Measurements from ENCODE around the gene ITGB1.
"Not testable (repeated sequence)": the region's sequence is repeated elsewhere in the genome, so short reads cannot be mapped to it uniquely, and the experiment has no call there.

The ITGB1 gene

DNA sequence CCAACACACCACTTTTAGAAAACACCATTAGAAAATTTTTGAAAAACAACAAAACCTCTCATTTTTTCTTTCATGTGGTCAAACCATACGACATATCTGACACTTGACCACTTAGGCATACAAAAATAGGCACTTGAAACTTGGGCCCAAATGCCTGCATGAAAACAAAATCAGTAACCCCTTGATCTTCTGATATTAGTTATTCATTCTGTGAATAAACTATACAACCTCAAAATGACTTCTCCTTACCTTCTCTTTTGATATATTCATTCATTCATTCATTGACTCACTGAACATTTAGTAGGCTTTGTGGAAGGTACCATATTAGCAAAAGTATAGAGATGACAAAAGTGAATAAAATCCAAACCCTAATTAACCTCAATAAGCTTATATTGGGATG is 26.4 kb downstream of the ITGB1 start:
- DNase-seq, result no peak

DNA sequence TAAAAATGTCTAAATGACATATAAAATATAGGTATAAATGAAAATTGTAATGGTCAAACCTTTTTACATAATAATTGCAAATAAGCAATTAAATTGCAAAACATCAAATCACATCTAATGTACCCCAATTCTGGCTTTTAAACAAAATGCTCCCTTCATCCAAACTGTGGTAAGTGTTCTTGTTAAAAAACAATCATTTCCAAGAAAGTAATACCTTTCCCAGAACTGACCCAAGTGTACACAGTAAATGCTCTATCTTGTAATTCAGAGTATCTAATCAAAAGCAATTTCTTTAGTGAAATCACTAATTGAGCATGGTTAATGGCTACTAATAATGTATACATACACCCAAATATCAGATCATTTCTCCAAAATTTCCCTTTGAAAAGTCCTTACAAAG is 28.0 kb downstream of the ITGB1 start:
- no peak for DNase-seq

DNA sequence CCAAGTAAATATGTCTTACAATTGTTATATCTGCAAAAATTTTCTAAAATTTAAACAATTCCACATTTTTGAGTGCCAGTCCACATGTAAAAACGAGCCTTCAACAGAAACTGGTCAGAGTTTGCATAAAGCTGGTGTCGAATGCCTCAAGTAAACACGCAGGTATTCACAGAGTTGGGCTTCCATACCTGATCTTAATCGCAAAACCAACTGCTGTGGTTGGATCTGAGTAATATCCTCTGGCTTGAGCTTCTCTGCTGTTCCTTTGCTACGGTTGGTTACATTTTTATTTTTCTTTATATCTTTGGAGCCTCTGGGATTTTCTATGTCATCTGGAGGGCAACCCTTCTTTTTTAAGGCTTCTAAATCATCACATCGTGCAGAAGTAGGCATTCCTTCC is 28.4 kb downstream of the ITGB1 start:
- no peak for DNase-seq

DNA sequence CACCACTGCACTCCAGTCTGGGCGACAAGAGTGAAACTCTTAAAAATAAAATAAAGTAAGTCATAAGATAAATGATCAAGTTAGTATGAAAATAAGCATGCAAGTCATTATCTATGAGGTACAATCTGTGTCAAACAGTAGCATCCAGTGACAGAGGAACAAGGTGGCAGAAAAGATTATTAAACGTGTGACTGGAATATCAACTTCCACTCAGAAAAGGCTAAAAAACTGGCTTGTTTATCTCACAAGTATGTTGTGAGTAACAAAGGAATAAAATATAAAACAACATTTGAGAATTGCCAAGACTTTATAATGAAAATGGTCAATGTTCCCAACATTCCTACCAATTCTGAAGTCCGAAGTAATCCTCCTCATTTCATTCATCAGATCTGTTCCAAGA is 30.3 kb downstream of the ITGB1 start:
- DNase-seq, result no peak

DNA sequence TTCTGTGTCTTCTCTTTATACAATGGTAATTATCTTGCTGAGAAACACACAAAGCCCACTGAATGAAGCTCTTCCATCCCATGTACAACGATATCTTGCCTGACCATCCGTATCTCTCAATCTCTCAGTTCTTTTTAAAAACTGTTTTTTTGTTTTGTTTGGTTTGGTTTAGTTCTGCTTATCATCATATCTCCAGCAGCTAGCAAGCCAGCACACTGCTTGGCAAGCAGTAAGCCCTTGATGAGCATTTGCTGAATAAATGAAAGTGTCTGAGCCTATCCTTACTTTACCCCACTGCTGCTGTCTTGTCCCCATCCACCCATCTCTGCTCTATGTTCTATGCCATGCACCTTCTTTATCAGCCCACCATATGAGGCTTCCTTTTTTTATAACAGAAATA is 34.2 kb downstream of the ITGB1 start:
- no peak for DNase-seq

DNA sequence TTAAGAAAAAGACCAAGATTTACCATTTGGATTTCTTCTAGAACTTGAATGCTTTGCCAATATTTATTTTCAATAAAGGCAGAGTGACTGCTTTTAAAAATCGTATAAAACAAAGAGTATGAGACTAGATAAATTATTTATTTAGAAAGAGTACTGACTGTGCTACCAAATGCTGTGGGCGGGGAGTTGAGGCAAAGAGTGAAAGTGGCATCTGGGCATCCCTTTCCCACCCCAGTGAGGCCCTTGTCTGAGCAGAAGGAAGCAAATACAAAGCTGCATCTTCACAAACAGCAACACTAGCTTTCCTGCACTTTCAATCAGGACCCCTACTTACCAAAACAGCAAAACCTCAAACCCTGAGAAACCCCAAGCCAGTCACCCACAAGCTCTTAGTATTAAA is 34.9 kb downstream of the ITGB1 start:
- DNase-seq, result no peak

DNA sequence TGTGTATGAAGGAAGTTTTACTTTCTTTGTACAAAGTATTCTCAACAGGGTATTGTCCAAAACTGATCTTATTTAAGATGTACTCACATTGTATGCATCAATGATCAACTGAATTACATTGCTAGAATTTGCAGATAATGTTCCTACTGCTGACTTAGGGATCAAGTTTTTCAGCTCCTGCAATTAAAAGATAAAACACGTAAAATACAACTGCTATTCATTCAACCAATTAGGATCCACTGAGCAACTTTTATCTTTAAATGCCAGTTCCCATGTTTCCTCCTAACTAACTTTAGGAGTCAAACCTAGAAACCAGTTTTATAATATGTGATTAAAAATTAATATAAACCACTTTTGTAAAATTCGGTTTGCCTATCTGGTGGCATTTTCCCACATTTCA is 35.9 kb downstream of the ITGB1 start:
- no peak for DNase-seq

DNA sequence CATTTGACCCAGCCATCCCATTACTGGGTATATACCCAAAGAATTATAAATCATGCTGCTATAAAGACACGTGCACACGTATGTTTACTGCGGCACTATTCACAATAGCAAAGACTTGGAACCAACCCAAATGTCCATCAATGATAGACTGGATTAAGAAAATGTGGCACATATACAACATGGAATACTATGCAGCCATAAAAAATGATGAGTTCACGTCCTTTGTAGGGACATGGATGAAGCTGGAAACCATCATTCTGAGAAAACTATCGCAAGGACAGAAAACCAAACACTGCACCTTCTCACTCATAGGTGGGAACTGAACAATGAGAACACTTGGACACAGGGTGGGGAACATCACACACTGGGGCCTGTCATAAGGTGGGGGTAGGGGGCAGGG is 40.2 kb downstream of the ITGB1 start:
- not testable (repeated sequence) for DNase-seq

DNA sequence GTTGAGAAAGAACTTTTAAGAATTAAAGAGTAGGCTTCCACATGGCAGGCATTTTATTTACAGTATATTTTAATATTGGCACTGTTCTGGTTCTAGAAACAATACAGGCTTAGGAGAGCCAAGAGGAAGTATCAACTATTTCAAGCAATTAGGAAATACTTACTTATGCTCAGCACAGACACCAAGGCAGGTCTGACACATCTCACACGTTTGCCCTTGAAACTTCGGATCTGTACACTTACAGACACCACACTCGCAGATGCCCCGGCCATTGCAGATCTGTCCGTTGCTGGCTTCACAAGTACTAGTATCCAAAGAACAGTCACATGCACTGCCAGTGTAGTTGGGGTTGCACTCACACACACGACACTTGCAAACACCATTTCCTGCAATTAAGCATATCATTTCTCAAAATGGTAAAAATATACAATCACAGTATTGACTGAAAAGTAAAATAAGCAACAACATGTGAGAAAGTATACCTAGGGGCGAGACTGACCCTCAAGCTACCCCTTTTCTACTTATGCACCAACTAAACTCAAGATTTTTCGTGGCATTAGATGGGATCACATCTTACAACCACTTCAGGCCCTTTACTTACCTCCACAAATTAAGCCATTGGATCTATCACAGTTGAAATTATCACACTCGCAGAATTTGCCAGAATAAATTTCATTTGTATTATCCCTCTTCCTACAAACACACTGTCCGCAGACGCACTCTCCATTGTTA is 46.6 kb downstream of the ITGB1 start:
- no peak for DNase-seq

DNA sequence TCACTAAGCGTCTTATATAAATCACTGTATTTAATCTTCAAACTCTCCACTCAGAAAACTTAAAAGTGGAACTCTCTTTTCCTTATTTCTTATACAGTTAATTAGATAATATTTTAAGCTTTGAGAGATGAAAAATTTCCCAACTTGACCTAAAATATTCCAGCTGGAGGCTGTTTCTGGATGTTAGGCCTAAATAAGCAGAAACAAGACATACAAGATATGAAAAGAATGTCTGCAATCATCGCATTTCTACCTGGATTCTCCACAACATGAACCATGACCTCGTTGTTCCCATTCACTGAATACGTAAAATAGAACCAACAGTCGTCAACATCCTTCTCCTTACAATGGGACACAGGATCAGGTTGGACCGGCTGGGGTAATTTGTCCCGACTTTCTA is 48.1 kb downstream of the ITGB1 start:
- DNase-seq, result not testable (repeated sequence)

DNA sequence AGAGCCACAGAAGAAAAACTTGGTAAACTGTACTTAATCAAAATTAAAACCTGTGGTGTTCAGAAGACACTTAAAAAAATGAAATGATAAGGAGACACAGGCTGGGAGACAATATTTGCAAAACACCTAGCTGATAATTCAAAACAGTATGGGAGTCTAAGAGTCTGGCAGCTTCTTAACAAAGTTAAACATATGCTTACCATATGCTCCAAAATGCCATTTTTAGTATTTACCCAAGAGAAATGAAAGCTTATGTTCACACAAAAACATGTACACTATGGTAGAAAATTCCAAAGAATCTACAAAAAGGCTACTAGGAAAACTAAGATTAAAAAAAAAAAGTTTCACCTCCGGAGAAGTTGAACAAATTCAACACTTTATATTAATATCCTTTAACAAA is 48.6 kb downstream of the ITGB1 start:
- DNase-seq, result no peak

DNA sequence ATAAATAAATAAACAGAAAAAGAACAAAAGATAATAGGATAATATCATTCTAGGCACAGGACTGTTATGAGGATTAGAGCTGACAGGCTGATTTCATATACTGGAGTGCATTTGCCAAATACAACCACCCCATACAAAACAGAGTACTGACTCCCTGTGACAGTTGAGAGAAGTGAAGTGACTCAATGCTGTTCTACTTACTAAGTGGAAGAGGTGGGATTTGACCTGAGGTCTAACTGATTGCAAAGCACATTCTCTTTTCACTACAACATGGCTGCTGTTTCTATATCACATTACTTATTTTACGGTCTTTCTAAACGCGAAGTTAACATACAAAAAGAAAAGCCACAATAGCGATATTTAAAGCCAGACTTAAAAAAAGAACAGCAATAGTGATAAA is 51.4 kb downstream of the ITGB1 start:
- no peak for DNase-seq

DNA sequence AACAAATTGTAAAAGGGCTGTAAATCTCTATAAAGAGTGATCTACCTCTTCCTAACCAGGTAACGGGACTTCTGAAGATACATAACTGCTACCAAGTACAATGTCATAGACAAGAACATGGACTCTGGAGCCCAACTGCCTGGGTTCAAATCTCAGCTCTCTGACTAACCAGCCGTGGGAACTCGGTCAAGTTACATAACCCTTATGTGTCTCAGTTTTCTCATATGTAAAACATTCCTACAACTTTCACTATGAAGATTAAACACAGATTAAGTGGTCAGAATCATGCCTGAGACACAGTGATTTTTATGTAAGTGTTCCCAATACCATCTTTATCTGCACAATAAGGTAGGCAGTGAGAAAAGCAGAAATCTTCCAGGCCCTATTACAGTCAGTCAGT is 52.6 kb downstream of the ITGB1 start:
- DNase-seq, result no peak

DNA sequence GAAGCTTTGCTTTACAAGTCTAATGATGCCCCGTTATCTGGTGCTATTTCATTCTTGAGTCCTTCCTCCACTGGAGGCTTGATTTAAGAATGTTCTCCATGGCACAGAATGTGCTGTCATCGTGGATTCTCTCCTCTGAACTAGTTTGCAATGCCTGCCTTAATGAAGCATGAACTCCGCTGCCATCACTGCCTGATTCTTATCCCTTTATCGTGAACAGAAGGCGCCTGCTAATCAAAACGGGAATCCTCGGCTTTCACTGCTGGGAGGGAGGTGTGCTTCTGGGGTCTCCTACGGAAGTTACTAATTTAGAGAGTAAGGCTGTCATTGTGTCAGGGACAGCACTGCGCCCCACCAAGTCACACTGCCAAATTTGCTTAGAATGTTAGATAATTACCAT is 56.2 kb downstream of the ITGB1 start:
- no peak for DNase-seq

DNA sequence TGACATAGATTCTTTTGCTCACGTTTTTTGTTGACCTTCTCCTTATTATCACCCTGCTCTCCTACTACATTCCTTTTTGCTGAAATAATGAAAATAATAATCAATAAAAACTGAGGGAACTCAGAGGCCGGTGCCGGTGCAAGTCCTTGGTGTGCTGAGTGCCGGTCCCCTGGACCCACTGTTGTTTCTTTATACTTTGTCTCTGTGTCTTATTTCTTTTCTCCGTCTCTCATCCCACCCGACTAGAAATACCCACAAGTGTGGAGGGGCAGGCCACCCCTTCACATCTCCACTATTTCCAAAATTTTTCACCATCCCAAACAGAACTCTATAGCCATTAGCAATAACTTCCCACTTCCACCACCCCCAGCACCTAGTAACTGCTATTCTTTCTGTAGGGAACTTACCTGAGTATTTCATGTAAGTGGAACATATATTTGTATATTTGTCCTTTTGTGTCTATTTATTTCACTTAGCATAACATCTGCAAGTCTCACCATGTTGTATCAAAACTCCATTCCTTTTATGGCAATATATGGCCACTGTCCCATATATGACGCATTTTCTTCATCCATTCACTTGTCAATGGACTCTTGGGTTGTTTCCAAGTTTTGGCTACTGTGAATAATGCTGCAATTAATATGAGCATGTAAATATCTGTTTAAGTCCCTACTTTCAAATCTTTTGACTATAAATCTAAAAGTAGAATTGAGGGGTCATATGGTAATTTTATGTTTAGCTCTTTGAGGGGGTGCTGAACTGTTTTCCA is 62.6 kb downstream of the ITGB1 start:
- not testable (repeated sequence) for DNase-seq

DNA sequence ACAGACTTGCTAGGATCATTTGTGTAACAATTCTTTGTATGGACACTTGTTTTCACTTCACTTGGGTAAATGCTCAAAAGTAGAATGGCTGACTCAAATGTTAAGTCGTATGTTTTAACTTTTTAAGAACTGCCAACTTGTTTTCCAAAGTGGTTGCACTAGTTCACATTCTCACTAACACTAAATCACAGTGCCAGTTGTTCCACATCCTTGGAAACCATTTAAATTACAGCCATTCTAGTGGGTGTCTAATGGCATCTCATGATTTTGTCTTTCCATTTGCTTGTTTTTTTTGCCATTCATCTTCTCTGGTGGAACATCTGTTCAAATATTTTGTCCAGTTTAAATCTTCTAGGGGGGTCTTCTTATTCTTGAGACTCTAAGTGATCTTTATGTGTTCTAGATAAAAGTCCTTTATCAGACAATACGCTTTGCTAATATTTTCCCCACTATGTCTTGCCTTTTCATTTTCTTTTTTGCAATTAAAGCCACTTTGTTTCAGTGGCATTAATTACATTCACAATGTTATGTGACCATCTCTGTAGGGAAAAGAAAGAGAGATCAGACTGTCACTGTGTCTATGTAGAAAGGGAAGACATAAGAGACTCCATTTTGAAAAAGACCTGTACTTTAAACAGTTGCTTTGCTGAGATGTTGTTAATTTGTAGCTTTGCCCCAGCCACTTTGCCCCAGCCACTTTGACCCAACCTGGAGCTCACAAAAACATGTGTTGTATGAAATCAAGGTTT is 63.9 kb downstream of the ITGB1 start:
- DNase-seq, result no peak

DNA sequence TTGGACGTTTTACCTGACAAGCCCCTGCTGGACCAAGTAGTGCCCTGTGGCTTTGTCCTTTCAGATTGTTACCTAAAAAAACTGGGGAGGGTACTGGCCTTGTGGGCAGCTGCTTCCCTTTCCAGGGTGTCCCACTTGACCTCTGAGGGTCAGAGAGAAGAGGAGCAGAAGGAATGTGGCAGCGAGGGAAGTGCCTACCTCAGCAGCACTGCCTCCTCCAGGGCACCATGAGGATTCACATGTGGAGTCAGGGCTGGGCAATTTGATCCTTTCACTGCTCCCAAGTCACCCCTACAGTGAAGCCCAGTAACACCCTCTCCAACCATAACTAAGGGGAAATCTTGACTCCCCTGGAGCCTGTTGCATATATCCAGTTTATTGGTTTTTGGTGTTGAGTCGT is 64.6 kb downstream of the ITGB1 start:
- DNase-seq, result no peak

DNA sequence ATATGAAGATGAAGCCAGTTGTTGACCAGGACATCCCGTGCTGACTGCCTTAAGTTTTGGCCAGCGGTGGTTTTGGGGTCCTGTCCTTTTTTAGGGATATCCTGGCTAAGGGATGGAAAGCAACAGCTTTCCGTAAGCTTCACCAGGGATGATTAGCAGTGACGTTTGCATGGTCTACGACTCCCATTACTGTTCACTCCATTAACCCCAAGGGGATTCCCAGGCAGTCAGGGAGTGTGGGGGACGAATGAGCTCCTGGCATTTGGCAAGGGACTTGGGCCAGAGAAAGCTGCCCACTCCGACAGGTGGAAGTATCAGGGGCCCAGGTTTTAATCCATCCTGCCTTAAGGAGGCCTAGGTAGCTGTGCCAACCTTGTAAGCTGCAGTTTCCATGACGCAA is 66.8 kb downstream of the ITGB1 start:
- DNase-seq, result no peak

DNA sequence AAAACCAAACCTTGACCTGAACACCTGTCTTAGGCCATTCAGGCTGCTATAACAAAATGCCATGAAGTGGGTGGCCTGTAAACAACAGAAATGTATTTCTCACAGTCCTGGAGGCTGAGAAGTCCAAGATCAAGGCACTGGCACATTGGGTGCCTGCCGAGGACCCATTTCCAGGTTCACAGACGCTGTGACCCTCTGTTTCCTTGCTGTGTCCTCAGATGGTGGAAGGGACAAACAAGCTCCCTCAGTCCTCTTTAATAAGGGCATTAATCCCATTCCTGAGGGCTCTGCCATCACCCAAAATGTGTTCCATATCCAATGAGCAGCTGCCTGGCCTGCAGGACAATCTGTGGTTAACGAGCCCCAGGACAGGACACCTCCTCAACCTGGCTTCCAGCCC is 67.6 kb downstream of the ITGB1 start:
- no peak for DNase-seq

DNA sequence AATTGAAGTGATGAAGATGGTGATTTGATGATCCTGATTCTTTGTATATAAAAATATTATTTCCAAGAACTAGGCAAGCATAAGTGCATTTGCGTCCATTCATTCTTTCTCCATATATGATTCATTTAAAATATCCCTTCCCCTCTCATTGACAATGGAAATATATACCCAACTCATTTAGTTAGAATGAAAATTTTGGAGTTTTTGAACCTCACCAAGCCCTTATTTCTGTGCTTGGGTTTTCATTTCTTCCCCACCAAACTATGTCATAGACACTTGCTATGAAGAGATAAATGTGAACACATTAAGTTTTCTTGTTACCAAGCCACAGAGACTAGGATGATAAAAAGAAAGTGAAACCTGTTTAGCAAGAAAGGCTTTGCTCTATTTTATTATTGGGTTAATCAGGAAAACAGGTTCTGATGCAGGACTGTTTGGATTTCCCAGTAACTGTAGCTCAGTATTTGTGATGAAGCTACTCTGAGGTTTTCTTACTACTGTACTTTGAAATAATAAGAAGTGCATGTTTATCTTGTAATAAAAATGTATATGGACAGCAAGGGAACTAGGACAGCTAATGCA is 68.3 kb downstream of the ITGB1 start:
- no peak for DNase-seq

DNA sequence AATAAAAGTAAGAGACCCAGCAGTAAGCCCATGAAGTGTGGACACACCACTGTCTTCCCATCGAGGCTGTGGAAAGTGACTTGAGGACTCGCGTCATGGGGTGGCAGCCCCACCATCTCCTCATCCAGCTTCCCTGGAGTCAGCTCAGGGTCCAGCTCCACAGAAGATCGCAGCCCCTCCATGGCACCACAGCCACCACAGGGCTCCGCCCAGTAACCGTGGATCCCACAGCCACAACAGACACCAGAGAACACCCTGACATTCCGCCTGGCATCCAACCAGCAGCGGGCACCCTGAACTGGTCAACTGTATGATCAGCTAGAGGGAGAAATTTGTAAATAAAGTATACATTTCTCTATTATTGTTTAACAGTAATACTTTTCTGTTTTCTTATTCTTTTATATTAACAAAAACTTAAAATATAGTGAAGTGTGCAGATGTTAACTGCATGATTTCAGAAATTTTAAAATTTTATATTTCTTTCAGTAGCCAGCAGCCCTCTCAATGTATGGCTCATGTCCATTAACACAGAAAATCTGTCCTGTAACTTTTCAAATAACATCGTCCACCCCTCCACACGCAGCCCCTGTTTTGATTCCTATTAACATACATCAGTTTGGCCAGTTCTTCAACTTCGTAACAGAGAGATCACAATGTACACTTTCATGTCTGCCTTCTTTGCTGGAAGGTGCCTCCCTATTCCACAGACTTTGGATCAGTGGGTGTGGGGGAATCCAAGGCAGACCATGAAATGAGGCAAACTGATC is 69.7 kb downstream of the ITGB1 start:
- DNase-seq, result no peak

DNA sequence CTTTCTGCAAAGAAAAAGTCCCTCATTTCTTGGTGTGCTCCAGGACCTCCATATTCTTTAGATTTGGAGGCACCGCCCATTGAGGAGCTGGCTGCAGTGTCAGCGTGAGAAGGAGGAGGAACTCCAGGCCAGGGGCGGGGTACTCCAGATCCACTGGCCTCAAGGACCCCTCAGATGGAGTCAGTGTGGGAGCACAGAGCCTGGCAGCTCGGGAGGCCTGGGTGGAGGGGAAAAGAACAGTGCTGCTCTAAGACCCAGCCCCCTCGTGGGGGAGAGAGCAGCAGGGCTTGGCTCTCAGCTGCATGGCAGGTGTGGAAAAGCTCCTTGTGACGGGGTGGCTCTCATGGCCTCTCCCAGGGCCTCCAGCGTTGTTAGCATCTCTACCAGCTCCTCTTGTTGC is 70.5 kb downstream of the ITGB1 start:
- no peak for DNase-seq

DNA sequence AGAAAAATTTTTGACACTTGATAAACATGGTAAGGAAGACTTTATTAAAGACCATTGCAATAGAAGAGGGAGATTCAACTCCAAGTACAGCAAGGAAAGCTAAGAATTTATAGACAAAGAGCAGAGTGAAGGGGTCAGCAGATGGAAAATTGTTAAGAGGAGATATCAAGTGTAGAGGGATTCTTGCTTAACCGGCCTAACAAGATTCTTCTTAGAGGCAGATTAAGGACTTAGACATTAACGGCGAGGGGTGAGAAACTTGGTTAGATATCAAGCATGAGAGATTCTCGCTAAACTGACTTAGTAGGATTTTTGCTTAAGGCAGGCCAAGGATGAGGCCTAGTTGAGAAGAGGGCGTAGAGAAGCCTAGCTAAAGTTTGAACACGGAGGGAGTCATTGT is 76.0 kb downstream of the ITGB1 start:
- DNase-seq, result no peak
